HG03457 (cell line): ENCODE measurements around the gene ATP5PO.

Experiments used
- ATAC-seq: cut with Tn5 transposase; IDR thresholded peaks from one replicate; pipeline ENCODE4 v1.9.1; 2021; ENCODE audit warnings: moderate number of reproducible peaks; ENCODE audit not compliant: unreplicated experiment

The ATP5PO gene

DNA sequence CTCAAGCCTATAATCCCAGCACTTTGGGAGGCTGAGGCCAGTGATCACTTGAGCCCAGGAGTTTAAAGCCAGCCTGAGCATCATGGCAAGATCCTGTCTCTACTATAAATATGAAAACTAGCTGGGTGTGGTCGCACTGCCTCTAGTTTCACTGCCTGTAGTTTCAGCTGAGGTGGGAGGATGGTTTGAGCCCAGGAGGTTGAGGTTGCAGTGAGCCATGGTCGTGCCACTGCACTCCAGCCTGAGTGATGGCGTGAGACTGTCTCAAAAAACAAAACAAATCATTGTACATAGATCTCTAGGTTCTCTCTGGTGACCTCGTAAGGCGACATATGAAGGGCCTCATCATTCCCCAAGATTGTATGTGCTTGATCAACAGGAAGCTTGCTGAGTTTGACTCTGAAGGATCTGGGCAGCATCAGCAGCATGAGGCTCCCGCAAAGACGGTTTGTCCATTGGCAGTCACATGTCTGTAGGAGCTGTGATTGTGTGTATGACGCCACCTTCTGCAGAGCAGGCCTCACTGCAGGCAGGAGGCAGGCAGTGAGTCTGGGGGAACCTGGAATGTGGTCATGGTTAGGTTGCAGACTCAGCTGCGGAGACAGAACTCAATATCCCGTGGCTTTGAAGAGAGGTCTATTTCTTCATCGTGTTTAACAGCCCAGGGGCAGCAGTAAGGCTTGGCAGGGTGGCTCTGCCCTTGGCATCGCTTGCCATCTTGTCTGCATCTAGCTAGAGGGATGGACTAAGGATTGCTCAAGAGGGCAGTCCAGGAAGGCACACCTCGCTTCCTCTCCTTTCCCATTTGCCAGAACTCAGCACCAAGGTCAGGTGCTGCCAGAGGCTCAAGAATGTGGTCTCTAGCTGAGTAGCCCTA, 14.0 kb downstream of the ATP5PO start:
- no peak for ATAC-seq

DNA sequence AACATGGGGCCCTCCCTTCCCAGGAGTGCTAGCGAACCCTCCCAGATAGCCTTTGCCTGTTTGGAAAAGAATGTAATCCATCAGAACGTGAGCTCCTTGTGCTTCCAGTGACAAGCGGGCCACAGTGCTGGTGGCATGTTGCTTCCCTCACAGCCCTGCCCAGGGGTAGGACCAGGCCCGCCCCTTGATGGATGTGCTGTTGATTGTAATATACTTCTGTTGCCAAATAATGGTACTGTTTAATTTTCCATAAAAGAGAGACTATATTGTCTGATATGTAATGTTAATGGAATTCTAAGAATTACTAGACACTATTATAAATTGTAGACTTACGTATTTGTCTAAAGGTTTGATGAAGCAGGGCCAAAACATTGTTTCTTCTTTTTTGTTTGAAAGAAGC, 16.4 kb downstream of the ATP5PO start:
- ATAC-seq, result no peak

DNA sequence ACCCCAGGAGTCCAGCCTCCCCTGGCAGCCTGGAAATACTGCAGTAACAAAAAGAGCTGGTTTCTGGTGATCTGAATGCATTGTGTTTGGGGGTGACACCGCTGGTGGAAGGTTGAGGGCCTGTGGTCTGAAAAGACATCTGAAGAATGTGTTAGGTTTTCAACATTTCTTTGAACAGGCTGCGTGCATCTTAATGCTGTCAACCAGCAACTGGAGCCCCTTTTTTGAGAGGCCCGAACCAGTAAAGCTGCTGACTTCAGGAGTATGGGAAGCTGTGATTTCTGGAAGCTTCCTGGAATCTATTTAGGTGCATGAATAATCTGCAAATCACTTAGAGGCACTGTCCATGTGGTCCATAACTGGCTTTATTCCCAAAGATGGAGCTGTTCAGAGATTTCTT, 17.0 kb downstream of the ATP5PO start:
- ATAC-seq, result no peak

DNA sequence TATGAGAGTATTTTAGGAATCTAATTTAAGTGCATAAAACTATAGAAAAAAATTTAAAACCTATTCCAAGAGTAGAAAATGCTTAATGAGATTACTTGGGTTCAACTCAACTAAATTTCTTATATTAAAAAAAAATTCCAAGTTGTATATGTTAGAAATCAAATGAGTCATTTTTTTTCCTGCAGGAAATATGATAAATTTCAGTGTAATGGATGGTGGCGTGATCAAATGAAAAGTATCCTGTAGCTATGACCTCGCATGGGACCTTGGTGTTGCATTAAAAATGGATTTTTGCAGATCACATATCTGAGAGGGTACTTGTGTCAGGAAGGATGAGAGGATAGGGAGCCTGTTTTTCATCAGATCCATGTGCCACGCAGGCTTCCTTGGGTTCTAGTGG, 17.9 kb downstream of the ATP5PO start:
- ATAC-seq, result no peak

DNA sequence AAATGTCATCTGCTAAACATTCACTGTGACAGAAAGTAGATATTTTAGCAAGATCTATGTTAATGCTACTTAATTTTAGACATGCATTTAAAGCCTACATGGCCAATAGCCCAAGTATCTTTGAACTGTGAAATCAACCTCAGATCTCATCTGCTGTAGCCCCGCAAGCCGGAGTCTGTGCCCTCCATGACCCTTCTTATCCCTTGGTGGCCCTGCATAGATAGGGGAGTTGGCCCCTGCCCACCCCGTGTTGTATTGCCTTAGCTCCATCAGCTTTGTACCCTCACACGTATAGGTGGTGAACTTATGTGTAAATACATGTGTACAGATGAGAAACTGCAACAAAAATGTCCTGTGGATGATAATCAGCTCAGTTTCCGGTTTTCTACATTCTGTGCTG, 18.5 kb downstream of the ATP5PO start:
- ATAC-seq, result no peak

DNA sequence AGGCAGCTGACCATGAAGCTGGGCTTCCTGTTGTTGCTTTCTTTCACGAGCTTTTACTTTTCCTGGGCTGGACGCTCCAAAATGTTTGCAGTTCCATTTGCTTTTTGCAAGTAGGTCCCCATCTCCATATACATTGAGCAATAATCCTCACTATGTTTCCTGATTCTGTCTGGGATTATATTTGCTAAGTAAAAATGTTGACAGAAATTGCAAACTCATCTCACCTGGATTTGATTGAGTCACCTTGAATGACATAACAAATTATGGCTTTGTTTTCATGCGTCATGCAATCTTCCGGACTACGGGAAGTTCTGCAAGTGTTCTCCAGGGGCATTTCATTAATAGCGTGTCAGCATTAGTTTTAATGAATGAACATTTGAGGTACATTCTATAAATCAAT, 18.9 kb downstream of the ATP5PO start:
- ATAC-seq, result no peak

DNA sequence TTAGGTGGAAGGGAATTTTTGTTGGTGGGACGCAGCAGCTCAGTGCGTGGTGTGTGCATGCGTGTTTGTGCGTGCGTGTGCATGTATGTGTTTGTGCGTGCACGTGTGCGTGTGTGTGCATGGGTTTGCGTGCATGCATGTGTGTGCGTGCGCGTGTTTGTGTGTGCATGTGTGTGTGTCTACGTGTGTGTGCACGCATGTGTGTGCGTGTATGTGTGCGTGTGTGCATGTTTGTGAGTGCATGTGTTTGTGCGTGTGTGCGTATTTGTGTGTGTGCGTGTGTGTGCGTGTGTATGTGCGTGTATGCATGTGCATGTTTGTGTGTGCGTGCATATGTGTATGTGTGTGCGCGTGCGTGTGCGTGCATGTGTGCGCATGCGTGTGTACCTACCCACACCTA, 20.2 kb downstream of the ATP5PO start:
- no peak for ATAC-seq

DNA sequence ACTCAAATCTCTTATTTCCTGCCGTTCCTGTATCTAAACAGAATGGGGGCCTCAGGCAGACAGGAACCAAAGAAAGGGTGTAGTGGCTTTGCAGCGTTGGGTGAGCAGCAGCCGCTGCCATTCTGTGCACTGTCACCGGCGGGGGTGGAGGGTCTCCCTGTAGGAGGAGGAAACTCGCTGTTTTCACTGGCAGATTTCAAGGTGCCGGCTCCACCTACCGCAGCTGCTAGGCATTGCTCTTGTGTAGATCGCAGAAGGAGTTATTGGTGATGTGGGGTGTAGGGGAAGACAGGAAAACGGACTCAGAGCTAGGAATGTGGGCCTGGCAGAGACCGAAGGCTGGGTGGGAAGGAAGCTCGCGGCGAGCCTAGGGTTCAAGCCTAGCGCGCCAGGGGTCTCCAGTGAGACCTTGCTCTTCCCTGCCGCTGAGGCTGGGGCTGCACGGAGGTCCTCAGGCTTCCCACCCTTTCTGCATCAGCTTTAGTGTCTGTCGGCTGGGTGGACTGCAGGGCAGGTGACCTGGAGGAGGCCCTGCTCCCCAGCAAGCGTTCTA, 20.8 kb downstream of the ATP5PO start:
- no peak for ATAC-seq

DNA sequence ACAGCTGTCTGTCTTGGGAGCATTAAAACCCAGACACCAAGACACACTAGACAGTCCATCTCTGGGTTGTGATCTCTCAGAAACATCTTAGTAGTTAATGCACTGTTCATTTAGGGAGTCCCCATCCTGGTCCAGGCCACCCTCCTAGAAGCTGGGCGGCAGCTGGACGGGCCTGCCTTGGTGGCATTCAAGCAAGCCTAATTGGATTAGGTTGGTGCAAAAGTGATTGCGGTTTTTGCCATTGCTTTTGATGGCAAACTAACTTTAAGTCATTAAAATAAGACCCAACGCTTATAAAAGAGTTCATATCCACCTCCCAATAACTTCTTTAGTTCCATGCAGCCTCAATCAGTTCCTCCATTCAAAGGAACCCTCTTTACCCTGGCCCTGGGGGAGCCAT, 21.7 kb downstream of the ATP5PO start:
- no peak for ATAC-seq

DNA sequence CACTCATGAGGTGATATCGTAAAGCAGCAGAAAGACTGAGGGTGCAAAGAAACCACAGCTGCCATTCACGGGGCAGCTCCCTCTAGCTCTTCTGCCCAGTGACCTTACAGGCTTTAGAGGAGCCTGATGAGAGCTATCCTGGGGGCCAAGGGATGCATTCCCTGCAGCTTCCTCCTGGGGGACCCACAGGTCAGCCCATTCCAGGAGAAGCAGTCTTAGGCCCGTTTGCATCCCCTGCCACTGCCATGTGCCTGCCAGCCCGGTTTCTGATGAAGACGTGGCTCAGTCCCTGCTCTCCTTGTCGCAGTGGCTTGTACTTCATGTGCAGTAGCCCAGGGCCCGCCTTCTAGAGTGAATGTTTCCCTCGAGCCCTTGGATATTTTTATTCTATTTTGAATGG, 22.8 kb downstream of the ATP5PO start:
- no peak for ATAC-seq

DNA sequence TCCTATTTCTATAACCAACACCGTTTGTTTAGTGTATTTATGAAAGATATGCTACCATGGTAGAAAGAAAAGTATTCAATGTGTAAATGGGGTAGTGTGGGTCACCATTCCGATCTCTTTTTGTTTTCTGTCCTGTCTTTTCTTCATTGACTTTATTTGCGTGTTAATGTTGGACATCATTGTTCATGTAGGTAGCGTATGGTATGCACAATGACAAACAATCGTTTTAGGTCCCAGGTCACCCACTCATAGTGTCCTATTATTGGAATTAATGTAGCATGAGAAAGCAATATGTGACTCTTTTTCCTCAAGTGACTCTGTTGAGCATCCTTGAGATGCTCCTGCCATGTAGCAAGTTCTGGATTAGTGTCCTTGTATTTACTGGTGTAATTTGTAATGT, 25.4 kb downstream of the ATP5PO start:
- no peak for ATAC-seq

DNA sequence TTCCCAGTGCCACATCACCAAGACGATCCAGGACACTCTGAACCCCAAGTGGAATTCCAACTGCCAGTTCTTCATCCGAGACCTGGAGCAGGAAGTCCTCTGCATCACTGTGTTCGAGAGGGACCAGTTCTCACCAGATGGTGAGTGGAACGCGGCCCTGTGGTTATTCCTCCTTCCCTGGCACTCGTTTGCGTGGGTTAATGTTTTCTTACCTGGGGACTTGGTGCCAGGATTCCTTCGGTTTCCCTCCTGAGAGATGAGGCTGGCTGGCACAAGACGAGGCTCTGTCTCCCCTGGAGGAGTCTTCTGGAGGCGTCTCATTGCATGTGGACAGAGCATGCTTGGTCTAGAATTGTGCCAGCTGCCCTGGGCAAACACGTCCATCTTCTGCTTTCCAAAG, 29.3 kb downstream of the ATP5PO start:
- no peak for ATAC-seq

DNA sequence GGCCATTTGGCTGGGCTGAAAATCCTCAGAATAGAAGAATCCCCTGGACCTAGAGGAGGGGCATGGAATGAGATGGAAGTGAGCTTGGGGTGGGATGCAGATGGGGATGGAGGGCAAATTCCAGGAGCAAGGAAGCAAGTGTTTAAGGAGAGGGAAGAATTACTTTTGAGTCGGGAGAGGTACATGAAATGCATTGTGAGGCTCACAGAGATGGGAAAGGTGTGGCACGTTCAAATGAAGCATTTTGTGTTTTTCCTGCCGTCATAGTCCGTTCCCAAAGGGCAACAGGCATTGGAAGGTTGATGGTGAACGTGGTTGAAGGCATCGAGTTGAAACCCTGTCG, 30.5 kb downstream of the ATP5PO start:
- ATAC-seq, result no peak

DNA sequence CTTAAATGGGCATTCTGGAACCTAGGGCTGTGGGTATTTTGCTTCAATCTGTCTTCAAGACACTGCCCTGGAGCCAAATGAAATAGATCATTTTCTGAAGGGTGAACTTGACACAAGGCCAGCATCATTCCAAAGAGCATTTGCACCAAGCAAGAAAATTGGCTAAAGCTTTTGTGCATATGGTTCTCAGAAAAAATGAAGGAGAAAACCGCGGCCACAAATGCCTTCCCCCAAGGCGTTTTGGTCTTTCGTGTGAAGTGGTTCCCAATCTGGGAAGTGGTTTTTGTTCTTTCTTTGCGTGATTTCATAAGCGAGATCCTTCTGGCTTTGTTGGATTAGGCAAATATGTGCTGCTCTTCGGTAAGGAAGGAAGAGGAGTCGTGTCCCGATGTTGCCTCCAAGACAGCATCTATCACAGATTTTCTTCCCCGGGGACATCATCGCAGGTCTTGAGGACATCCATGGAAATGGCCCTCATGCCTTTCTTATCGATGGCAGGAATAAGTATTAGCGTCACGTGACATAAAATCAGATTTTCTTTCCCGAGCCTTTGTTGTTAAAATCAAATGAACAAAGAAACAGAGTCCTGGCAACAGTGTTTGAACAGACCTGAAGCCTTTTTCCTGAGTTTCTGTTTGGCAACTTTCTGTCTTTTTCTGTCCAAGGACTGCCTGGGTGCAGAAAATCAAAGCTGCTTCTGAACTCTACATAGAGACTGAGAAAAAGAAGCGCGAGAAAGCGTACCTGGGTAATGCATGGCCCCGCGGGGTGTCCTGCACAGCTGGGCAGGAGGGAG, 31.0 kb downstream of the ATP5PO start:
- no peak for ATAC-seq

DNA sequence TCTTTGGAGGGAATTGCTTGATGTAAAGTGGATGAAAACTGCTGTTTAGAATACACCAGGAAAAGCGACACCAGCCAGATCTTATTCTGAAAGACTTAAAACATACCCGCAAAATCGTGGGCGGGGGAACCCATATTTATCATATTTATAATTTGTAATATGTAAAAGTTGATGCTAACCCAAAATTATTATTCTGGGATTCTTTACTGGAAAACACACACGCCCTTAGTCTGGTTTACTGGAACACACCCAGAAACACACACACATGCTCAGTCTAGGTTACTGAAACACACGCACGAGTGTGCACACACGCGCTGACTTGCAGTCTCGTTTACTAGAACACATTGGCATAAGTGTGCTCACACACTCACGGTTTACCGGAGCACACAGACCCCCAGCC, 32.5 kb downstream of the ATP5PO start:
- no peak for ATAC-seq

DNA sequence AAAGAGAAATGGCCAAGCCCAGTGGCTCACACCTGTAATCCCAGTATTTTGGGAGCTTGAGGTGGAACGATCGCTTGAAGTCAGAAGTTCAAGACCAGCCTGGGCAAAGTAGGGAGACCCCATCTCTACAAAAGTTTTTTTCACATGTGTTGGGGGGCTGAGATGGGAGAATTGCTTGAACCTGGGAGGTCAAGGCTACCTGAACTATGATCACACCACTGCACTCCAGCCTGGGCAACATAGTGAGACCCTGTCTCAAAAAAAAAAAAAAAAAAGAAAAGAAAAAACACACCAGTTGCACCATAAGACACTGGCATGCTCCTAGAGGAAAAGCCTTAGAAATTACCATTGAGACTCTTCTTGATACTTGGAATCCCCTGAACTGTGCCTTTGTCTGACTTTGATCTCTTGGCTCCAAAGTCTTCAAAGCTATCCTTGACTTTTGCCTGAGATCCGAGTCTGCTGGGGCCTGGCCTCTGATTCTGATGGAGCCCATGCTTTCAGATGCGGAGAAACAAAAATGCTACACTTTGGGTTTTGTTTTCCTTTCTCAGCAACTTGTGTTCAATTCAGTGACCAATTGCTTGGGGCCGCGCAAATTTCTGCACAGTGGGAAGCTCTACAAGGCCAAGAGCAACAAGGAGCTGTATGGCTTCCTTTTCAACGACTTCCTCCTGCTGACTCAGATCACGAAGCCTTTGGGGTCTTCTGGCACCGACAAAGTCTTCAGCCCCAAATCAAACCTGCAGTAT, 33.7 kb downstream of the ATP5PO start:
- no peak for ATAC-seq

DNA sequence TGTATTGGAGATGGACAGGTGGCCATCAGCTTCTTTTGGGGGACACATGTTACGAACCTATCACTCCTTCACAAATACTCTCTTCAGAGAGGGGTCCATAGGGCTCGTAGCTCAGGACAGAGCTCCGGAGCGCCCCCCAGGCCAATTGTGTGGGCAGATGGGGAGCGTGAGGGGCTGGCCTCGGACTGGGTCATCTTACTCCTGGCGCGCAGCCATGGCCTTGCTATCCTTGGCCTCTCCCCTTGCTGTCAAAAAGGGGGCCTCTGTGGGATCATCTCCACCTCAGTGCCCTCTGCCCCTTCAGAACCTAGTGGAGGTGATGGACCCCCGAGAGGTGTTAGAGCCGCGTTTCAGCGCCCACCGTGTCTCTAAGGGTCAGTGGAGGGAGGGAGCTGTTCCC, 35.0 kb downstream of the ATP5PO start:
- ATAC-seq, result no peak

DNA sequence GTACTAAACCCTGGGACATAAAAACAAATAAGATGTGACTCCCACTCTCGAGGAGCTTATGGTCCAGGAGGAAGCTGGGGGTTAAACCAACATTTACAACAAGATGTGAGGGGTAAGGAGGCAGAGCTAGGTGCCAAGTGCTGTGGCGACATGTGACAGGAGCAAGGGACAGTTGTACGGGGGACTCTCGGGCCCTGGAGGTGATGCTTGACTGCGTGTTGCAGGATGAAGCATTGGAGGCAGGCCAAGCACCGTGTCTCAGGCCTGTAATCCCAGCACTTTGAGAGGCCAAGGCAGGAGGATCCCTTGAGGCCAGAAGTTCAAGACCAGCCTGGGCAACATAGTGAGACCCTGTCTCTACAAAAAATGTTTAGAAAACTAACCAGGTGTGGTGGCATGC, 36.8 kb downstream of the ATP5PO start:
- no peak for ATAC-seq

DNA sequence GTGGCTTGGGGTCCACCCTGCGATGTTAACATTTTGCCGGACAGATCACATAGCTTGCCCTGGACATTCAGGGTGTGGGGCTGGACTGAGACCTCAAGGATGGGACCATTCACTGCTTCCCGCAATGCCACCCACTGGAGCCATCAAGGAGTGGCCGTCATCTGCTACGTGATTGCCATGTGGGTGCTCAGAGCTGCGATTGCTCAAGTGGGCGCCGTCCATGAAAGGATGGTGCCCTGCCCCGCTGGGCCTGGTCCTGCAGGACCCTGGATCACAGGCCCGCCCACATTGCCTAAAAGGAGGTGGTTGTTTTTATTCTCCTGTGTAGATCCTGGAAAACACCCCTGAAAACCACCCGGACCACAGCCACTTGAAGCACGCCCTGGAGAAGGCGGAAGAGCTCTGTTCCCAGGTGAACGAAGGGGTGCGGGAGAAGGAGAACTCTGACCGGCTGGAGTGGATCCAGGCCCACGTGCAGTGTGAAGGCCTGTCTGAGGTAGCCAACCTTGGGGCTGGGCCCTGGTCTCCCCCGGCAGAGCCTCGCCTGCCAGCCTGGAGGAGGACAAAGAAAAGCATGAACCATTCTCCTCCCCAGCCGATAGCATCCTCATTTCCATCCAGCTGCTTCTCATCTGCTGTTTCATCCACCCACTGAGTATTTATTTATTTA, 40.4 kb downstream of the ATP5PO start:
- no peak for ATAC-seq

DNA sequence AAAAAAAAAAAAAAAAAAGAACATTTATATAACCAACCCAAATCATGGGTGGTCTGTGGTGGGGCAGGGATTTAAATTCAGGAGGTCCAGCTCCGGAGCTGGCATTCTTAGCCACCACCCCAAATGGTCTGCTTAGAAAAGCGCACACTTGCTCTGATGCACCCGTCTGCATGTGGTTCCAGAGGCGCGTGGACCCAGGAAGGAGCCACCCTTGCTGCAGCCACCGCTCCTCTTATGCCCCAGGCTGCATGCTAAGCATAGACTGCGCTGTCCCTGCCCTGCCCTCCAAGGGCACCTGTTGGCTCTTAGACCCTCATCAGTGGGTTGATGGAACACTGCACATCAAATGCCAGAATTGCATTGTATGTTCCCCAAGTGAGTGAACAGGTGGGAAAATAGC, 41.4 kb downstream of the ATP5PO start:
- no peak for ATAC-seq
